A549 (cell line): ENCODE results near the gene LLGL2. TPM values are rescaled to one million over a fixed set of nuclear protein-coding genes. Genes with fewer than 3 reads are reported as not detected.

Experiments used
- ATAC-seq, 2 experiments: fragments of 200-7000 bp in 1 of 2; fragments of >200 bp in 1 of 2; cut with Nextera tagmentation in 1 of 2; cut with Tn5 transposase in 1 of 2; 3 replicates each; pipeline versions ENCODE4 v1.8.0 to v1.9.1; 2018 to 2020; ENCODE audit warnings: mild to moderate bottlenecking in 1 of 2, moderate library complexity in 1 of 2
- CTCF ChIA-PET: fragments of 300-600 bp; sonication (Branson Sonifier 250); formaldehyde crosslinking; extraction: SDS; loops from one replicate; lab custom pipeline; 2021; ENCODE audit warnings: antibody characterized with exemption, inconsistent platforms; lab: Yijun Ruan, JAX
- POLR2A ChIA-PET: fragments of 350-600 bp; formaldehyde crosslinking; extraction: SDS; loops from one replicate; lab custom pipeline; 2021; ENCODE audit warnings: antibody characterized with exemption, inconsistent platforms; lab: Yijun Ruan, JAX
- DNase-seq, 2 experiments: peaks; one replicate each; pipeline versions ENCODE4 v3.0.0 to v3.0.0-alpha.2; 2011 to 2016; ENCODE audit warnings: low read depth in 1 of 2, low spot score in 1 of 2
- FAIRE-seq: peaks from 2 replicates; lab custom pipeline; 2011; peaks lifted over from hg19 to GRCh38; lab: Jason Lieb, UNC
- H3K27ac ChIP-seq, 2 experiments: fragments of >200 bp; sonication (Bioruptor Twin); formaldehyde crosslinking; 3 replicates each; pipeline ENCODE4 v1.5.1; 2016 to 2017
- H3K4me1 ChIP-seq: fragments of >200 bp; sonication (Bioruptor Twin); formaldehyde crosslinking; 3 replicates; pipeline ENCODE4 v1.6.1; 2016
- H3K4me2 ChIP-seq: fragments of >200 bp; sonication (Bioruptor Twin); formaldehyde crosslinking; 3 replicates; pipeline ENCODE4 v1.6.1; 2016
- H3K4me3 ChIP-seq: fragments of >200 bp; sonication (Bioruptor Twin); formaldehyde crosslinking; 3 replicates; pipeline ENCODE4 v1.5.1; 2016
- H3K9me3 ChIP-seq: fragments of >200 bp; sonication (Bioruptor Twin); formaldehyde crosslinking; 3 replicates; pipeline ENCODE4 v1.6.1; 2016
- ATOH8 ChIP-seq: fragments of 250-450 bp; sonication (Bioruptor Pico); IDR thresholded peaks from 2 replicates; pipeline ENCODE4 v1.5.0; 2020; ENCODE audit warnings: low read depth, mild to moderate bottlenecking, moderate library complexity
- BHLHE40 ChIP-seq: IDR thresholded peaks from 2 replicates; pipeline ENCODE4 v1.6.1; 2012; ENCODE audit warnings: low read depth, low read length, inconsistent platforms
- CEBPB ChIP-seq, 2 experiments: fragments of >200 bp in 1 of 2; sonication (Bioruptor Twin) in 1 of 2; formaldehyde crosslinking in 1 of 2; IDR thresholded peaks; 2 replicates each; pipeline ENCODE4 v1.6.1; 2012 to 2016
- E2F6 ChIP-seq: IDR thresholded peaks from 2 replicates; pipeline ENCODE4 v1.6.1; 2012; ENCODE audit warnings: low read depth, borderline replicate concordance
- EHF ChIP-seq: fragments of 250-450 bp; sonication (Bioruptor Pico); IDR thresholded peaks from 2 replicates; pipeline ENCODE4 v1.5.0; 2020; ENCODE audit warnings: mild to moderate bottlenecking
- EHMT2 ChIP-seq: fragments of 200-600 bp; sonication (generic); IDR thresholded peaks from 2 replicates; pipeline ENCODE4 v1.6.1; 2016; ENCODE audit warnings: antibody characterized with exemption, low read depth, mild to moderate bottlenecking, moderate library complexity
- EP300 ChIP-seq, 2 experiments: fragments of >200 bp; sonication (Bioruptor Twin); formaldehyde crosslinking; IDR thresholded peaks; 2 replicates in 1 of 2; 3 replicates in 1 of 2; pipeline ENCODE4 v1.6.1; 2016 to 2017
- ESRRA ChIP-seq: fragments of 150-350 bp; IDR thresholded peaks from 2 replicates; pipeline ENCODE4 v1.6.1; 2014; ENCODE audit warnings: mild to moderate bottlenecking, low read length, borderline replicate concordance
- HDAC2 ChIP-seq: fragments of 200-600 bp; sonication (generic); IDR thresholded peaks from 2 replicates; pipeline ENCODE4 v1.6.1; 2016
- HES2 ChIP-seq: fragments of >200 bp; sonication (Bioruptor Twin); formaldehyde crosslinking; IDR thresholded peaks from 2 replicates; pipeline ENCODE4 v1.6.1; 2016
- HEYL ChIP-seq: fragments of 250-450 bp; sonication (Bioruptor Pico); IDR thresholded peaks from 2 replicates; pipeline ENCODE4 v1.8.0; 2021; ENCODE audit warnings: mild to moderate bottlenecking, moderate library complexity
- HOXB13 ChIP-seq: fragments of 250-450 bp; sonication (Bioruptor Pico); IDR thresholded peaks from 2 replicates; pipeline ENCODE4 v1.5.0; 2020; ENCODE audit warnings: low read depth, mild to moderate bottlenecking, moderate library complexity
- JUN ChIP-seq, 2 experiments: fragments of >200 bp; sonication (Bioruptor Twin); formaldehyde crosslinking; IDR thresholded peaks; 2 replicates in 1 of 2; 3 replicates in 1 of 2; pipeline ENCODE4 v1.6.1; 2016 to 2017
- KDM5A ChIP-seq: fragments of 200-600 bp; sonication (generic); IDR thresholded peaks from 2 replicates; pipeline ENCODE4 v1.6.1; 2016; ENCODE audit warnings: antibody characterized with exemption, mild to moderate bottlenecking
- MAFK ChIP-seq: fragments of 450-650 bp; IDR thresholded peaks from 2 replicates; pipeline ENCODE4 v1.6.1; 2014; ENCODE audit not compliant: partially characterized antibody
- MAX ChIP-seq: IDR thresholded peaks from 2 replicates; pipeline ENCODE4 v1.6.1; 2012
- MAZ ChIP-seq: fragments of 150-350 bp; IDR thresholded peaks from 2 replicates; pipeline ENCODE4 v1.6.1; 2014; ENCODE audit warnings: antibody characterized with exemption, low read depth, low read length, borderline replicate concordance
- NFE2L2 ChIP-seq: fragments of 150-350 bp; conservative IDR thresholded peaks from 2 replicates; pipeline ENCODE4 v1.6.1; 2014; ENCODE audit warnings: low read length
- PHF8 ChIP-seq: fragments of 200-600 bp; sonication (generic); IDR thresholded peaks from 2 replicates; pipeline ENCODE4 v1.6.1; 2016; ENCODE audit warnings: low read depth, mild to moderate bottlenecking, antibody characterized with exemption, moderate library complexity, borderline replicate concordance
- RAD21 ChIP-seq, 2 experiments: fragments of >200 bp in 1 of 2; sonication (Bioruptor Twin) in 1 of 2; formaldehyde crosslinking in 1 of 2; IDR thresholded peaks in 1 of 2; conservative IDR thresholded peaks in 1 of 2; 2 replicates in 1 of 2; 3 replicates in 1 of 2; pipeline ENCODE4 v1.6.1; 2012 to 2018; ENCODE audit warnings: inconsistent platforms in 1 of 2
- RARB ChIP-seq: fragments of 250-450 bp; sonication (Bioruptor Pico); IDR thresholded peaks from 2 replicates; pipeline ENCODE4 v1.8.0; 2021; ENCODE audit warnings: mild to moderate bottlenecking, moderate library complexity
- REST ChIP-seq: fragments of 200-600 bp; sonication (generic); IDR thresholded peaks from 2 replicates; pipeline ENCODE4 v1.6.1; 2016; ENCODE audit warnings: antibody characterized with exemption, mild to moderate bottlenecking, moderate library complexity
- RNF2 ChIP-seq: fragments of 200-600 bp; sonication (generic); IDR thresholded peaks from 2 replicates; pipeline ENCODE4 v1.6.1; 2016; ENCODE audit warnings: low read depth, mild to moderate bottlenecking, antibody characterized with exemption, moderate library complexity, borderline replicate concordance
- SMC3 ChIP-seq: fragments of >200 bp; sonication (Bioruptor Twin); formaldehyde crosslinking; IDR thresholded peaks from 3 replicates; pipeline ENCODE4 v1.6.1; 2018; ENCODE audit warnings: inconsistent platforms
- SREBF2 ChIP-seq: fragments of 450-650 bp; IDR thresholded peaks from 2 replicates; pipeline ENCODE4 v1.6.1; 2014; ENCODE audit warnings: mild to moderate bottlenecking, moderate library complexity
- TFCP2L1 ChIP-seq: fragments of 250-450 bp; sonication (Bioruptor Pico); IDR thresholded peaks from 2 replicates; pipeline ENCODE4 v1.5.0; 2021; ENCODE audit warnings: mild to moderate bottlenecking
- TP53 ChIP-seq: fragments of 250-450 bp; sonication (Bioruptor Pico); IDR thresholded peaks from 2 replicates; pipeline ENCODE4 v1.5.0; 2021; ENCODE audit warnings: mild to moderate bottlenecking, moderate library complexity
- ZC3H11A ChIP-seq: fragments of 450-650 bp; IDR thresholded peaks from 2 replicates; pipeline ENCODE4 v1.6.1; 2014; ENCODE audit warnings: antibody characterized with exemption, mild to moderate bottlenecking
- ZNF302 ChIP-seq: fragments of 250-450 bp; sonication (Bioruptor Pico); IDR thresholded peaks from 2 replicates; pipeline ENCODE4 v1.9.0; 2021; ENCODE audit warnings: inconsistent platforms, mild to moderate bottlenecking, moderate library complexity
- WGBS: methylation state at CpG from one replicate; pipeline ENCODE4 v1.1.6; 2017; ENCODE audit errors: missing lambda C conversion rate; 5-methylcytosine and 5-hydroxymethylcytosine counted together
- polyA plus RNA-seq, 4 experiments: library from polyadenylated mRNA; depleted of rRNA in 3 of 4; stranded (reverse); fragments of >200 nt; fragmentation: RNase III in 1 of 4; extraction: RNeasy Plus Mini Kit Qiagen cat#74134 plus additional on column Dnase treatment in 1 of 4; gene quantifications; 2 replicates in 3 of 4; 3 replicates in 1 of 4; pipeline ENCODE4 v1.2.3, GENCODE V29; 2011 to 2017

The LLGL2 gene
- polyA plus RNA-seq, 2 of the 4 experiments (the other 2 are of a cell fraction), result 18.9 to 35.0 TPM

GRCh38 chr17:75588596-75589011 is 63.1 kb downstream of the LLGL2 start:
- H3K27ac ChIP-seq, result peak overlapping the region; percentile 90
- TF ChIP-seq PHF8 (0 out of 2 replicates have a peak, but pooled peaks have one; percentile 16), TP53 (CRISPR knock-in tag) (no peak), HDAC2 (no peak), REST (no peak), EHMT2 (no peak), HES2 (no peak)
- DNase-seq (no peak), ATAC-seq (peak in 1 of 2 experiments; percentile 17; a peak in 3 of 6 replicates), FAIRE-seq (no peak)
- WGBS, result 77% methylated on average over 49 of the region's 49 CpGs
- peaks cover 21% of the 10 kb centered on the region for H3K4me1 ChIP-seq
- ChIA-PET POLR2A (no interaction called here), CTCF (interaction anchor here (0.5 to 29.9 kb wide), 18 partner anchors 8 to 179 kb away, joined by 3 to 926 read pairs (median 4); partner anchors contain the start of genes SMIM5 and TSEN54)
- peak overlapping the region; percentile 34; the same call in 2 of the 3 replicates for H3K4me3 ChIP-seq
- H3K9me3 ChIP-seq, result no peaks in the 10 kb centered on the region
- peak overlapping the region; percentile 92 for H3K4me2 ChIP-seq

GRCh38 chr17:75589012-75589918 is 63.8 kb downstream of the LLGL2 start:
- peak; percentile 91 to 96 for DNase-seq
- Histone ChIP-seq H3K4me3 (peak overlapping the region; percentile 57), H3K9me3 (no peaks in the 10 kb centered on the region), H3K4me1 (peaks cover 21% of the 10 kb centered on the region), H3K27ac (peak overlapping the region; percentile 90), H3K4me2 (peak overlapping the region; percentile 92)
- 39% methylated on average over 46 of the region's 100 CpGs for WGBS
- ATAC-seq, result peak; percentile 80 to 90
- POLR2A ChIA-PET, result no interaction called here
- CTCF ChIA-PET, result interaction anchor here (0.7 to 29.9 kb wide), 18 partner anchors 9 to 167 kb away, joined by 3 to 926 read pairs (median 5); partner anchors contain the start of genes SMIM5 and TSEN54
- FAIRE-seq, result no peak
- TF ChIP-seq ZNF302 (CRISPR knock-in tag) (no peak), ATOH8 (no peak), RAD21 (conservative IDR thresholded peaks at IDR 0.05 in 1 of 2, IDR thresholded peaks at IDR 0.05 in 1 of 2) (peak; percentile 50 to 83), RARB (CRISPR knock-in tag) (no peak), HOXB13 (CRISPR knock-in tag) (no peak), SREBF2 (no peak), KDM5A (no peak), NFE2L2 (no peak), CEBPB (IDR thresholded peaks at IDR 0.05) (no peak), E2F6 (no peak), BHLHE40 (no peak), JUN (IDR thresholded peaks at IDR 0.05) (peak in 1 of 2 experiments; percentile 45; a peak in 1 of 5 replicates), EP300 (IDR thresholded peaks at IDR 0.05) (no peak), ZC3H11A (no peak), HEYL (CRISPR knock-in tag) (no peak), MAX (peak; percentile 43; the same call in 1 of the 2 replicates), MAFK (no peak), HES2 (no peak), EHF (no peak), ESRRA (no peak), SMC3 (peak; percentile 97), TFCP2L1 (CRISPR knock-in tag) (no peak), MAZ (peak; percentile 74; the same call in 1 of the 2 replicates), RNF2 (0 out of 2 replicates have a peak, but pooled peaks have one; percentile 37)
